DMS79 treated with DMSO at 0.1 percent for 48 hours (cell line): ENCODE results near the gene ATP2C2.

Experiments
- DNase-seq: peaks from one replicate; lab custom pipeline; 2025; lab: John Stamatoyannopoulos, UW

ATP2C2 gene

GRCh38 chr16:84451781-84452180, 83.4 kb downstream of the ATP2C2 start:
- no peak for DNase-seq

DNA sequence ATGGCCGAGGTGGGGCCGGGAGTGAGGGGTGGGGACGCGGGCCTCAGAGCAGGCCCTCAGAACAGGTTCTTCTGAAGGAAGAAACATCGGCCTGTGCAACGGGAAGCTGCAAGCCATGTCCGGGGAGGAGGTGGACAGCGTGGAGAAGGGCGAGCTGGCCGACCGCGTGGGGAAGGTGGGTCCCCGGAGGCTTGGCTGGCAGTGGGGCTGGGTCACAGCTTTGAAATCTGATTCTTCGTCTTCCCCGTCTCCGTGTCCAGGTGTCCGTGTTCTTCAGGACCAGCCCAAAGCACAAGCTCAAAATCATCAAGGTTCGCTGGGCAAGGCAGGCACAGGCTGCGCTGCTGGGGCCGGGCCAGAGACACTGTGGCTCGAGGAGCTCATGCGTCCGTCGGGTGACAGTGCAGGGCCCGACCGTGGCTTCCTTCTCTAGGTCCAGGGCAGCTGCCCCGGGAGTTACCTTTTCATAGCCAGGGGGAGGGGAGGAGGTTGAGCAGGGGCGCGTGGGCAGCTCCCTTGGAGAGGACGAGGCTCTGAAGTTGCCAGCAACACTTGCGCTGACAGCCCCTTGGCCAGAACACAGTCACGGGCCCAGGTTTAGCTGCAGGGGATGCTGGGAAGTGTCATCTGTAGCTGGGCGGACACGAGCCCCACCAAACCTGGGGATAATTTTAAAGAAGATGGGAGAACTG, 84.9 kb downstream of the ATP2C2 start:
- no peak for DNase-seq

- DNase-seq, result no peak
Observed at GRCh38 chr16:84454611-84455010, 86.3 kb downstream of the ATP2C2 start.

DNA sequence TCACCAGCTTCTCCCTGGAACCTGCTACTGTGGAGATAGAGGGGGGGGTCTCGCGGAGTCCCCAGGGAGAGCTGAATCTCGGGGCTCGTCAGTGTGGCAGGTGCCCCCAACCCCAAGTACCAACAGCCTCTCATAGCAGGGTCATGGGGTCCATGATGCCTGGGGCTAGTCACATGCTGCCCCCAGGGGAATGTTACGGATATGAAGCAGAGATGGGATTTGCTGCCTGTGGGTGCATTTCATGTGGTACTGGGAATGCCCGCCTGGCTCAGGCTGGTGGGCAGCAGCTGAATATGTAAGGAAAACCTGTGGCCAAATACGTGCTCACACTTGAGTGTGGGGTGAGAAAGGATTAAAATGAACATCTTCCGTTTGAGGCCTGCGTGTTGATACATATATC, 86.7 kb downstream of the ATP2C2 start:
- DNase-seq, result no peak

GRCh38 chr16:84458606-84459532, 90.5 kb downstream of the ATP2C2 start:
- no peak for DNase-seq

DNA sequence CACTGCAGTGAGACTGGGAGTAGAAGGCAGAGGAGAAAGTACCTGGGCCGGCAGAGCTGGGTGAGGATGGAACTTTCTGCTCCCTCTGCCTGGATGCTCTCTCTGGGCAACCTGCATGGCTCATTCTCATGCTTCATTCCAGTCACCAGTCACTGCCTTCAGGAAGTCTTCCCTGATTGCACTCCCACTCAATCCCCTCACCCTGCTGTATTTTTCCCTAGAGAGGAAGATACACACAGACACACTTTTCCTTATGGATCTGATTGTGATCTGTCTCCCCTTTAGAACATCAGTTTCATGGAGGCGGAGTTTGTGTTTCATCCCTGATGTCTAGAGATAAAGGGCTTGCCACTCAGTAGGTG, 91.2 kb downstream of the ATP2C2 start:
- DNase-seq, result no peak

GRCh38 chr16:84459941-84460405, 91.6 kb downstream of the ATP2C2 start:
- DNase-seq, result peak; percentile 36

DNA sequence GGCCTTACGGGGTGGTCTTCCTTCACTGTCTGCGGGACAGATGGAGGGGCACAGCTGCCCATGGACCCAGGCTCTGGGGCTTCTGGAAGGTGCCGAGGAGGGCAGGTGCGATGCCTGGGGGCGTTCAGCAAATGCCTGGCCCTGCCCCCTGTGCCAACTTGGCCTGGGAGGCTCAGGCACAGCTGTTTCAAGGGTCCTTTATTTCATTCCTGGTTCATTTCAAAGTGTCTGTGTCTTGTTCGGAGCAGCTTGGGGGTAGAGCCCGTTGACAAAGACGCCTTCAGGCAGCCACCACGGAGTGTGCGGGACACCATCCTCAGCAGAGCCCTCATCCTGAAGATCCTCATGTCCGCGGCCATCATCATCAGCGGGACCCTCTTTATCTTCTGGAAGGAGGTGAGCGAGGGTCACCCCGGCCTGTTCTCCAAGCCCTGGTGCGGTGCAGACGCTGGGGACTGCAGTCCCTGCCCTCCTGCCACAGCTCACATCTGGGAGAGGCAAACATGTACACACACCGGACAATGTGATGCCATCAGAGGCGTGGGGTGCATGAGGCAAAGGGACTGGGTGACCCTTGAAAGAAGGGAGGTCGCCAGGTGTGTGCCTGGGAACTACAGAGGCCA, 92.2 kb downstream of the ATP2C2 start:
- DNase-seq, result peak; percentile 14

DNA sequence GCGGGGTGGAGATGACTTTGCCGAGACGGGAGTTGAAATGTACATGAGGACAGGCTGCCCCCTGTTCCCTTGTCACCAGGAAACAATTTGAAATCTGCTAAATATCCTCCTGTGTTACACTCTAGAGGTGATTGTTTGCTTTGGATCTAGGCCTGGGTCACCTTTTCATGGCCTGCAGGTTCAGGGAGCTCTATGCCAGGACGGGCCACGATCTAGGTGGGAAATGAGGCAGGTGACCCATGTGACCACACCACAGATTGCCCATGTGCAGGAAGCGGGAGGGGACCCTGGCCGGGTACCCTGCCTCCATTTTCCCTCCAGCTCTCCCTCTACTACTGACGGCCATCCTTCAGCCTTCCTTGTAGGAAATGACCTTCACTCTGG, 92.7 kb downstream of the ATP2C2 start:
- no peak for DNase-seq

DNA sequence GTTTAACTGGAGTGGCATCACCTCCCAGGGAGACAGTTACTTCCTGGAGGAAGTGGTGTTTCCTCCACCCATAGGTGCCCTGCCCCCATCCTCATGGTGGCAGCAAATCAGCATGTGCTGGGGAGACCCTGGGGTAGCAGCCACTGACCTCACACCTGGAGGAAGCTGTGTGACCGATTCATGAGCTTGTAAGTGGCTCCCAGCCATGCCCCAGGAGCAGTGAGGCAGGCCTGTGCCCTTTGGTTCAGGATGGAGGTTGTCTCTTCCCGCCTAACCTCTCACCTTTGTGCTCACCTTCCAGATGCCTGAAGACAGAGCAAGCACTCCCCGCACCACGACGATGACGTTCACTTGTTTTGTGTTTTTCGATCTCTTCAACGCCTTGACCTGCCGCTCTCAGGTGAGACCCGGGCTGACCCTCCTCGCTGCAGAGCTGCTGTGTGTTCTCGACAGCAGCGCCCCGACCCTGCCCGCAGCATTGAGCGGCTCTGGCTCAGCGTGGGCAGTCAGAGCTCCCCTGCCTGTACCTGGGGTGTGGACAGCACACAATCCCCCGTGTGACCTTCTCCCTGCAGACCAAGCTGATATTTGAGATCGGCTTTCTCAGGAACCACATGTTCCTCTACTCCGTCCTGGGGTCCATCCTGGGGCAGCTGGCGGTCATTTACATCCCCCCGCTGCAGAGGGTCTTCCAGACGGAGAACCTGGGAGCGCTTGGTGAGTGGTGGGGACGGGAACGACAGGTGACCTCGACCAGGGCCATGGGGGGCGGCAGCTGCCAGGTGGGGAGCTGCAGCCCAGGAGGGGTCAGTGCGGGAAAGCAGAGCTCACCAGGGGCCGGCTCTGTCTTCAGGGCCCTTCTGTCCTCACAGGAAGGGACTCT, 93.3 kb downstream of the ATP2C2 start:
- no peak for DNase-seq

GRCh38 chr16:84462296-84463210, 94.2 kb downstream of the ATP2C2 start:
- DNase-seq, result no peak

GRCh38 chr16:84463221-84463620, 94.9 kb downstream of the ATP2C2 start:
- no peak for DNase-seq

- no peak for DNase-seq
Observed at GRCh38 chr16:84464116-84464515, 95.8 kb downstream of the ATP2C2 start.

DNA sequence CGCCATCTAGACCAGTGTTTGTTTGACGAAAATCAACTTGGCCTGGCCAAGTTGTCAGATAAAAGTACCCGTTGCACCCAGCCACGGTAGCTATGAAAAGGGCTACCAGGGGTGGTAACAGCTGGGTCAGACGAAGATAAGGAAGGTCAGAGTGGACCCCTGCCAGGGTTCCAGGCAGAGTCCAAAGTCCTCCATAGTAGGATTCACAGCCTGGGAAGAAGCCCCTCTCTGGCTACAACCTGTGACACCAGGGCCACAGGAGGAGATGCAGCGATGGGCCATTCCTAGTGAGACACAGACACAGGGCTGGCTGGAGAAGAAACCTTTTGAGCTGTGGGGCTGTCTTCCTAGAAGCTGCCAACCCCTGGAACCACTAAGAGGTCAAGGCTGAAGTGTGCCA, 96.8 kb downstream of the ATP2C2 start:
- DNase-seq, result no peak

DNA sequence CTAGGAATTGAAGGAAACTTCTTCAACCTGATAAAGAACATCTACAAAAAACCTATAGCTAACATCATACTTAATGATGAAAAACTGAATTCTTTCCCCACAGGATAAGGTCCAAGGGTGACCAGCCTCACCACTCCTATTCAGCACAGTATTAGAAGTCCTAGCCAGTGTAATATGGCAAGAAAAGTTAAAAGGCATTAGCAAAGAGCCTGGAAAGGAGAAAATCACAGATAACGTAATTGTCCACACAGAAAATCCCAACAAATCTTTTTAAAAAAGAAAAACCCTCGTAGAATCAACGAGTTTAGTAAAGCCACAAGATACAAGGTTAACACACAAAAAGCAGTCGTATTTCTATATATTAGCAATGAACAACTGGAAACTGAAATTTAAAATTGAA, 98.4 kb downstream of the ATP2C2 start:
- no peak for DNase-seq

- DNase-seq, result no peak
Observed at GRCh38 chr16:84467256-84467655, 98.9 kb downstream of the ATP2C2 start.

DNA sequence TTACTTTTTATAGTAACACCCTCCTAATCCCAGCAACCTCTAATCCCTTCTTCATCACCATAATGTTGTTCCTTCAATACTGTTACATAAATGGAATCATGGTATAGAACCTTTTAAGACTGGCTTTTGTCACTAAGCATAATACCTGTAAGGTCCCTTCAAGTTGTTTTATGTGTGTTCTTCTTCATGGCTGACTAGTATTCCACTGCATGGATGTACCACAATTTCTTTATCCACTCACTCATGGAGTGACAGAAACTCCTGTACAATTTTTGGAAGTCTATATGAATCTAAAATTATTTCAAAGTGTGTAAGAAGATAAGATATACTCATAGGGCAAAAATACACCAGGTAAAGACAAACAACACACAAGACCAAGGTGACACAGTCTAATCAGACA, 99.4 kb downstream of the ATP2C2 start:
- no peak for DNase-seq

- no peak for DNase-seq
Observed at GRCh38 chr16:84471316-84471715, 103.0 kb downstream of the ATP2C2 start.

DNA sequence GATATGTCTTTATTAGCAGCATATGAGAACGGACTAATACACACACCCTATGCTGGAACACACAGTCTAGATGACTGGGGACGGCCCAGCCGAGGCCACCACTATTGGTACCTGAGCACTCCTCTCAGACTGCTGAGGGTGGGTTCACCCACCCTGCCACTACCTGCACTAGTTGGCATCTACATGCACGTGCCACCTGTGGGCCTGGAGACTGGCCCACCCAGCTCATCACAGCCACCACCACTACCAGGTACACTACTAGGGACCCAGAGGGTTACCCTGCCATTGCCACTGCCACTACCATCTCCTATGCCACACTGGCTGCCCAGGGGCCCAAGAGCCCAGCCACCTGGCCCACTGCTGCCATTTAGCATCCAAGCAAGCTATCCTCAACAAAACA, 103.6 kb downstream of the ATP2C2 start:
- DNase-seq, result no peak

- DNase-seq, result no peak
Observed at GRCh38 chr16:84475643-84476240, 107.4 kb downstream of the ATP2C2 start.
